ENCODE measurements around the gene FXYD3.

Gene FXYD3

GRCh38 chr19:35164418-35164817 lies 48.8 kb downstream of the FXYD3 start:
- Histone ChIP-seq H3K4me3 (replicated peaks; ENCODE audit: low read depth, low read length) (no peak overlapping the region), H3K36me3 (ENCODE audit: control insufficient read depth, insufficient read depth, low read length) (peaks cover 36% of the 10 kb centered on the region), H3K27me3 (replicated peaks; ENCODE audit: control insufficient read depth, insufficient read depth, low read length) (no peaks in the 10 kb centered on the region)
- DNase-seq (ENCODE audit: extremely low read depth, insufficient read length): no peak
- no peak for TF ChIP-seq CTCF (IDR thresholded peaks at IDR 0.05; ENCODE audit: insufficient read depth, low read length, poor library complexity, severe bottlenecking)

- no peak for DNase-seq (ENCODE audit: extremely low read depth, insufficient read length)
- Histone ChIP-seq H3K27me3 (replicated peaks; ENCODE audit: control insufficient read depth, insufficient read depth, low read length) (no peaks in the 10 kb centered on the region), H3K36me3 (ENCODE audit: control insufficient read depth, insufficient read depth, low read length) (peaks cover 35% of the 10 kb centered on the region), H3K4me3 (replicated peaks; ENCODE audit: low read depth, low read length) (no peak overlapping the region)
- no peak for TF ChIP-seq CTCF (IDR thresholded peaks at IDR 0.05; ENCODE audit: insufficient read depth, low read length, poor library complexity, severe bottlenecking)
Measured at GRCh38 chr19:35165200-35166058, 49.8 kb downstream of the FXYD3 start.

GRCh38 chr19:35166100-35167063 lies 50.8 kb downstream of the FXYD3 start:
- H3K36me3 ChIP-seq (ENCODE audit: control insufficient read depth, insufficient read depth, low read length): peaks cover 32% of the 10 kb centered on the region

GRCh38 chr19:35167251-35168119 lies 51.9 kb downstream of the FXYD3 start:
- DNase-seq (ENCODE audit: extremely low read depth, insufficient read length): no peak
- H3K27me3 ChIP-seq (replicated peaks; ENCODE audit: control insufficient read depth, insufficient read depth, low read length): no peaks in the 10 kb centered on the region
- no peak overlapping the region for H3K4me3 ChIP-seq (replicated peaks; ENCODE audit: low read depth, low read length)
- peaks cover 26% of the 10 kb centered on the region for H3K36me3 ChIP-seq (ENCODE audit: control insufficient read depth, insufficient read depth, low read length)
- TF ChIP-seq CTCF (IDR thresholded peaks at IDR 0.05; ENCODE audit: insufficient read depth, low read length, poor library complexity, severe bottlenecking): no peak

More at GRCh38 chr19:35166100-35167063, 50.8 kb downstream of the FXYD3 start:
- Histone ChIP-seq H3K4me3 (replicated peaks; ENCODE audit: low read depth, low read length) (no peak overlapping the region), H3K27me3 (replicated peaks; ENCODE audit: control insufficient read depth, insufficient read depth, low read length) (no peaks in the 10 kb centered on the region)
- no peak for TF ChIP-seq CTCF (IDR thresholded peaks at IDR 0.05; ENCODE audit: insufficient read depth, low read length, poor library complexity, severe bottlenecking)
- no peak for DNase-seq (ENCODE audit: extremely low read depth, insufficient read length)

- no peak overlapping the region for H3K4me3 ChIP-seq (replicated peaks; ENCODE audit: low read depth, low read length)
- no peak for DNase-seq (ENCODE audit: extremely low read depth, insufficient read length)
- TF ChIP-seq CTCF (IDR thresholded peaks at IDR 0.05; ENCODE audit: insufficient read depth, low read length, poor library complexity, severe bottlenecking): no peak
- H3K36me3 ChIP-seq (ENCODE audit: control insufficient read depth, insufficient read depth, low read length): peaks cover 22% of the 10 kb centered on the region
- no peaks in the 10 kb centered on the region for H3K27me3 ChIP-seq (replicated peaks; ENCODE audit: control insufficient read depth, insufficient read depth, low read length)
Measured at GRCh38 chr19:35168196-35168595, 52.6 kb downstream of the FXYD3 start.

Measured in GM06990 (cell line).